ENCODE results near the gene PRRC1.

- TF ChIP-seq CTCF (IDR thresholded peaks at IDR 0.05) (no peak), POLR2A (IDR thresholded peaks at IDR 0.05) (no peak)
These were observed 84.2 kb downstream of the PRRC1 start for GRCh38 chr5:127601601-127602000.
